GM10248 (cell line): Measurements from ENCODE around the gene CAD.
"Not testable (repeated sequence)": the region's sequence is repeated elsewhere in the genome, so short reads cannot be mapped to it uniquely, and the experiment has no call there.

Experiments used
- CTCF ChIA-PET: fragments of 300-600 bp; sonication (Branson Sonifier 250); formaldehyde crosslinking; extraction: SDS; loops from one replicate; lab custom pipeline; 2021; ENCODE audit warnings: antibody characterized with exemption; lab: Yijun Ruan, JAX
- POLR2A ChIA-PET: fragments of 350-650 bp; sonication (Branson Sonifier 250); formaldehyde crosslinking; extraction: SDS; loops from one replicate; lab custom pipeline; 2020; ENCODE audit warnings: antibody characterized with exemption; lab: Yijun Ruan, JAX
- DNase-seq: peaks from one replicate; pipeline ENCODE4 v3.0.0; 2012; ENCODE audit errors: extremely low spot score
- CTCF ChIP-seq: IDR thresholded peaks from 2 replicates; pipeline ENCODE4 v1.5.1; 2012; ENCODE audit warnings: mild to moderate bottlenecking, low read depth; ENCODE audit errors: extremely low read depth, missing control alignments, control extremely low read depth

Gene CAD

GRCh38 chr2:27217173-27218121 is at the start of gene CAD:
TSS of gene CAD (plus strand) at chr2:27217369. CDS start at chr2:27217552, 183 bp downstream.
- DNase-seq, result peak; percentile 93
- TF ChIP-seq CTCF, result peak; percentile 23
- ChIA-PET POLR2A (no interaction called here), CTCF (interaction anchor here (1.1 to 1.8 kb wide), 2 partner anchors 13 to 17 kb away, joined by 3 to 6 read pairs; no protein-coding TSS in a partner anchor)

GRCh38 chr2:27170581-27171337 is 46.4 kb upstream of the CAD start:
- TF ChIP-seq CTCF, result no peak
- no peak for DNase-seq
- ChIA-PET POLR2A (no interaction called here), CTCF (interaction anchor here (0.9 to 2.6 kb wide), 17 partner anchors 11 to 209 kb away, joined by 3 to 30 read pairs (median 4); partner anchors contain the start of genes PREB and TCF23)

GRCh38 chr2:27171351-27171848 is 45.8 kb upstream of the CAD start:
- TF ChIP-seq CTCF, result no peak
- CTCF ChIA-PET, result interaction anchor here (0.9 to 2.6 kb wide), 9 partner anchors 11 to 209 kb away, joined by 3 to 30 read pairs (median 7); partner anchors contain the start of genes PREB and TCF23
- POLR2A ChIA-PET, result no interaction called here
- DNase-seq, result no peak

- no peak for TF ChIP-seq CTCF
- ChIA-PET CTCF (interaction anchor here (1.0 to 2.6 kb wide), 7 partner anchors 9 to 213 kb away, joined by 3 to 14 read pairs (median 4); no protein-coding TSS in a partner anchor), POLR2A (interaction anchor here (0.7 kb wide), 2 partner anchors 17 to 179 kb away, joined by 3 read pairs; no protein-coding TSS in a partner anchor)
- no peak for DNase-seq
Observed at GRCh38 chr2:27174638-27175037, 42.5 kb upstream of the CAD start.

DNA sequence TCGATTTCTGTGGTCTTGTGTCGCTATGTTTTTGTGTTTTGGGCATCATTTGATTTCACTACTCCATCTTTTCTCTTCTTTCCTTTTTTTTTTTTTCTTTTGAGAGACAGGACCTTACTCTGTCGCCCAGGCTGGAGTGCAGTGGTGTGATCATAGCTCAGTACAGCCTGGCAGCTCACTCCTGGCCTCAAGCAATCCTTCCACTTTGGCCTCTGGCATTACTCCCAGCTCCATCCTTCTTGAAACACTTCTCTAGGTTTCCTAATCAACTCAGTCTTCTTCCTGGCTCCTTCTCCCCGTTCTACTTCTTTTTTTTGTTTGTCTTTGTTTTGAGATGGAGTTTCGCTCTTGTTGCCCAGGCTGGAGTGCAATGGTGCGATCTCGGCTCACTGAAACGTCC is 41.8 kb upstream of the CAD start:
- no peak for TF ChIP-seq CTCF
- DNase-seq, result no peak
- ChIA-PET CTCF (interaction anchor here (1.0 to 2.6 kb wide), 8 partner anchors 8 to 213 kb away, joined by 3 to 14 read pairs (median 4); no protein-coding TSS in a partner anchor), POLR2A (interaction anchor here (0.7 kb wide), 2 partner anchors 17 to 180 kb away, joined by 3 read pairs; no protein-coding TSS in a partner anchor)

- DNase-seq, POLR2A ChIA-PET: not testable (repeated sequence)
- CTCF ChIA-PET, result interaction anchor here (0.7 to 2.6 kb wide), 9 partner anchors 9 to 214 kb away, joined by 3 to 14 read pairs (median 3); no protein-coding TSS in a partner anchor
Observed at GRCh38 chr2:27175781-27176180, 41.4 kb upstream of the CAD start.
